Measurements from ENCODE around the gene TSPAN12.
"Not testable (repeated sequence)": the region's sequence is repeated elsewhere in the genome, so short reads cannot be mapped to it uniquely, and the experiment has no call there.

Gene TSPAN12

GRCh38 chr7:120857588-120858573, at the start of gene TSPAN12:
Gene TSPAN12, minus strand, starts transcription at chr7:120858144. Its CDS starts 1,381 bp downstream, at chr7:120856763.
- DNase-seq (ENCODE audit: low read depth), result no peak

- DNase-seq (ENCODE audit: low read depth), result no peak
These were observed 41.0 kb upstream of the TSPAN12 start for GRCh38 chr7:120898715-120899499.

- not testable (repeated sequence) for DNase-seq (ENCODE audit: low read depth)
These were observed 37.3 kb upstream of the TSPAN12 start for GRCh38 chr7:120895253-120895652.

GRCh38 chr7:120885602-120886001, 27.7 kb upstream of the TSPAN12 start:
- not testable (repeated sequence) for DNase-seq (ENCODE audit: low read depth)

- DNase-seq (ENCODE audit: low read depth), result no peak
These were observed 19.8 kb upstream of the TSPAN12 start for GRCh38 chr7:120877701-120878100.

GRCh38 chr7:120876922-120877321, 19.0 kb upstream of the TSPAN12 start:
- no peak for DNase-seq (ENCODE audit: low read depth)

- no peak for DNase-seq (ENCODE audit: low read depth)
These were observed 16.8 kb upstream of the TSPAN12 start for GRCh38 chr7:120874722-120875121.

GRCh38 chr7:120874016-120874415, 16.1 kb upstream of the TSPAN12 start:
- DNase-seq (ENCODE audit: low read depth), result no peak

GRCh38 chr7:120873401-120873800, 15.5 kb upstream of the TSPAN12 start:
- DNase-seq (ENCODE audit: low read depth), result no peak

- DNase-seq (ENCODE audit: low read depth), result no peak
These were observed 11.8 kb upstream of the TSPAN12 start for GRCh38 chr7:120869700-120870099.

- DNase-seq (ENCODE audit: low read depth), result no peak
These were observed 10.0 kb upstream of the TSPAN12 start for GRCh38 chr7:120867932-120868331.

- no peak for DNase-seq (ENCODE audit: low read depth)
These were observed 7.4 kb upstream of the TSPAN12 start for GRCh38 chr7:120865191-120865981.

- DNase-seq (ENCODE audit: low read depth), result no peak
These were observed 6.4 kb upstream of the TSPAN12 start for GRCh38 chr7:120864141-120864900.

GRCh38 chr7:120862987-120863590, 5.1 kb upstream of the TSPAN12 start:
- no peak for DNase-seq (ENCODE audit: low read depth)

GRCh38 chr7:120860156-120860555, 2.2 kb upstream of the TSPAN12 start:
- no peak for DNase-seq (ENCODE audit: low read depth)

GRCh38 chr7:120859459-120859858, 1.5 kb upstream of the TSPAN12 start:
- DNase-seq (ENCODE audit: low read depth), result no peak

GRCh38 chr7:120856621-120857352, 1.2 kb downstream of the TSPAN12 start:
- DNase-seq (ENCODE audit: low read depth), result no peak

GRCh38 chr7:120856198-120856597, 1.7 kb downstream of the TSPAN12 start:
- no peak for DNase-seq (ENCODE audit: low read depth)

- DNase-seq (ENCODE audit: low read depth), result no peak
These were observed 5.2 kb downstream of the TSPAN12 start for GRCh38 chr7:120852700-120853099.

- no peak for DNase-seq (ENCODE audit: low read depth)
These were observed 14.8 kb downstream of the TSPAN12 start for GRCh38 chr7:120843109-120843508.
